T-helper 1 cell (primary cell): ENCODE data around the gene SCGB1C1.
"Not testable (repeated sequence)": the region's sequence is repeated elsewhere in the genome, so short reads cannot be mapped to it uniquely, and the experiment has no call there.

Experiments used
- DNase-seq, 5 donors: peaks; one replicate each; pipeline ENCODE4 v3.0.0-alpha.2; 2012 to 2020

The SCGB1C1 gene

GRCh38 chr11:218815-219593, 26.1 kb downstream of the SCGB1C1 start:
- DNase-seq = no peak

- DNase-seq = not testable (repeated sequence)
Observed at GRCh38 chr11:220641-221215, 27.9 kb downstream of the SCGB1C1 start.

GRCh38 chr11:221539-221938, 28.7 kb downstream of the SCGB1C1 start:
- DNase-seq = no peak

GRCh38 chr11:221998-222789, 29.3 kb downstream of the SCGB1C1 start:
- DNase-seq = no peak

GRCh38 chr11:223026-223789, 30.3 kb downstream of the SCGB1C1 start:
- no peak for DNase-seq

- no peak for DNase-seq
Observed at GRCh38 chr11:223884-224283, 31.0 kb downstream of the SCGB1C1 start.

- DNase-seq = no peak
Observed at GRCh38 chr11:224424-224823, 31.5 kb downstream of the SCGB1C1 start.

- no peak for DNase-seq
Observed at GRCh38 chr11:225734-226453, 33.0 kb downstream of the SCGB1C1 start.

- DNase-seq = no peak
Observed at GRCh38 chr11:227824-228379, 35.0 kb downstream of the SCGB1C1 start.

GRCh38 chr11:230431-230830, 37.6 kb downstream of the SCGB1C1 start:
- no peak for DNase-seq

GRCh38 chr11:232783-233565, 40.1 kb downstream of the SCGB1C1 start:
- DNase-seq = no peak

- DNase-seq = no peak
Observed at GRCh38 chr11:235180-235579, 42.3 kb downstream of the SCGB1C1 start.

- DNase-seq = peak in 2 of 5 donors; percentile 65 to 68
Observed at GRCh38 chr11:235609-235996, 42.7 kb downstream of the SCGB1C1 start.

- DNase-seq = peak; percentile 77 to 88 (median 87)
Observed at GRCh38 chr11:235997-236773, 43.3 kb downstream of the SCGB1C1 start, which contains the start of gene SIRT3. TSS of gene SIRT3 (minus strand) at chr11:236342. CDS start at chr11:236328, 14 bp downstream.

- DNase-seq = peak; percentile 71 to 89 (median 82)
Observed at GRCh38 chr11:236774-237767, 44.2 kb downstream of the SCGB1C1 start, which contains the start of gene PSMD13. TSS of gene PSMD13 (plus strand) at chr11:236976. CDS start at chr11:237050, 74 bp downstream.

GRCh38 chr11:238346-238745, 45.5 kb downstream of the SCGB1C1 start:
- DNase-seq = not testable (repeated sequence)

GRCh38 chr11:240315-240714, 47.4 kb downstream of the SCGB1C1 start:
- no peak for DNase-seq

- no peak for DNase-seq
Observed at GRCh38 chr11:241634-242033, 48.8 kb downstream of the SCGB1C1 start.
